GM12892 (cell line): ENCODE data around the gene NTSR1.

Experiments
- DNase-seq: peaks from one replicate; pipeline ENCODE4 v3.0.0; 2011; ENCODE audit not compliant: insufficient read length
- FAIRE-seq: peaks from 2 replicates; lab custom pipeline; 2011; peaks lifted over from hg19 to GRCh38; lab: Jason Lieb, UNC
- POLR2A ChIP-seq: IDR thresholded peaks from 2 replicates; pipeline ENCODE4 v1.6.1; 2011; ENCODE audit warnings: low read depth, low read length, control low read depth
- POLR2AphosphoS5 ChIP-seq: IDR thresholded peaks from 2 replicates; pipeline ENCODE4 v1.6.1; 2011; ENCODE audit warnings: low read depth, low read length, control low read depth
- TAF1 ChIP-seq: IDR thresholded peaks from 2 replicates; pipeline ENCODE4 v1.6.1; 2011; ENCODE audit warnings: low read depth, mild to moderate bottlenecking, control low read depth, low read length, borderline replicate concordance

Gene NTSR1

DNA sequence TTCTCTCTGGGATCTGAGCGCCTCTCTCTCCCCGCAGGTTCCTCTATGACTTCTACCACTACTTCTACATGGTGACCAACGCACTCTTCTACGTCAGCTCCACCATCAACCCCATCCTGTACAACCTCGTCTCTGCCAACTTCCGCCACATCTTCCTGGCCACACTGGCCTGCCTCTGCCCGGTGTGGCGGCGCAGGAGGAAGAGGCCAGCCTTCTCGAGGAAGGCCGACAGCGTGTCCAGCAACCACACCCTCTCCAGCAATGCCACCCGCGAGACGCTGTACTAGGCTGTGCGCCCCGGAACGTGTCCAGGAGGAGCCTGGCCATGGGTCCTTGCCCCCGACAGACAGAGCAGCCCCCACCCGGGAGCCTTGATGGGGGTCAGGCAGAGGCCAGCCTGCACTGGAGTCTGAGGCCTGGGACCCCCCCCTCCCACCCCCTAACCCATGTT lies 51.4 kb downstream of the NTSR1 start:
- DNase-seq, result no peak
- no peak for TF ChIP-seq POLR2AphosphoS5
- no peak for TF ChIP-seq TAF1
- TF ChIP-seq POLR2A, result no peak
- FAIRE-seq, result no peak

GRCh38 chr20:62760471-62760855 lies 51.8 kb downstream of the NTSR1 start:
- DNase-seq, result no peak
- no peak for FAIRE-seq
- TF ChIP-seq POLR2A (no peak), TAF1 (no peak), POLR2AphosphoS5 (no peak)

DNA sequence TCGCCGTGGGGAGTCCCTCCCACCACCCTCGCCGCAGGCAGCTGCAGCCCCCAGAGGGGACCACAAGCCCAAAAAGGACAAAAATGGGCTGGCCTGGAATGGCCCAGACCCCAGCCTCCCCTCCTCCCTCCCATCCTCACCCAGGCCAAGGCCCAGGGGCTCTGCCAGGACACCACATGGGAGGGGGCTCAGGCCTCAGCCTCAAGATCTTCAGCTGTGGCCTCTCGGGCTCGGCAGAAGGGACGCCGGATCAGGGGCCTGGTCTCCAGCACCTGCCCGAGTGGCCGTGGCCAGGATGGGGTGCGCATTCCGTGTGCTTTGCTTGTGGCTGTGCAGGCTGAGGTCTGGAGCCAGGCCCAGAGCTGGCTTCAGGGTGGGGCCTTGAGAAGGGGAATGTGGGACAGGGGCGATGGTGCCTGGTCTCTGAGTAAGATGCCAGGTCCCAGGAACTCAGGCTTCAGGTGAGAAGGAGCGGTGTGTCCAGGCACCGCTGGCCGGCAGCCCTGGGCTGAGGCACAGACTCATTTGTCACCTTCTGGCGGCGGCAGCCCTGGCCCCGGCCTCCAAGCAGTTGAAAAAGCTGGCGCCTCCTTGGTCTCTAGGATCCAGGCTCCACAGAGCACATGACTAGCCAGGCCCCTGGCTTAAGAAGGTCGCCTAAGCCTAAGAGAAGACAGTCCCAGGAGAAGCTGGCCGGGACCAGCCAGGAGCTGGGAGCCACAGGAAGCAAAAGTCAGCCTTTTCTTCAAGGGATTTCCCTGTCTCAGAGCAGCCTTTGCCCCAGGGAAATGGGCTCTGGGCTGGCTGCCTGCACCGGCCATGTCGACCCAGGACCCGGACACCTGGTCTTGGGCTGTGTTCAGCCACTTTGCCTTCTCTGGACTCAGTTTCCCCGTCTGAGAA lies 52.5 kb downstream of the NTSR1 start:
- no peak for TF ChIP-seq POLR2AphosphoS5
- TF ChIP-seq POLR2A, result no peak
- TF ChIP-seq TAF1, result no peak
- DNase-seq (no peak), FAIRE-seq (no peak)

DNA sequence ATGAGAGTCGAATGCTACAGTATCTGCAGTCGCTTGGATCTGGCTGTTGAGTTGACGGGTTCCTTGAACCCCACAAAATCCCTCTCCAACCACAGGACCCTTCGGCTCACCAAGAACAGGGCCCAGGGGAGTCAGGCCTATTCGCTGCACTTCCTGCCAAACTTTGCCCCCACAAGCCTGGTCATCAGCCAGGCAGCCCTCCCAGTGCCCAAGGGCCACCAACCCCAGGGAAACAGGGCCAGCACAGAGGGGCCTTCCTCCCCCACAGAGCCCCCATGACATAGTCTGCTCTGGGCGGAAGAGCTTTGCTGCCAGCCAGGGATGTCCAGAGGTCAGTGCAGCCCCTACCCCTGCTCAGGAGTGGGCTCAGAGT lies 53.1 kb downstream of the NTSR1 start:
- DNase-seq, result no peak
- TF ChIP-seq POLR2AphosphoS5 (no peak), POLR2A (no peak), TAF1 (no peak)
- no peak for FAIRE-seq

- FAIRE-seq (no peak), DNase-seq (no peak)
- TF ChIP-seq POLR2A, result no peak
- TF ChIP-seq POLR2AphosphoS5, result no peak
- TF ChIP-seq TAF1, result no peak
Observed at GRCh38 chr20:62762376-62762775, 53.7 kb downstream of the NTSR1 start.

- FAIRE-seq (no peak), DNase-seq (no peak)
- TF ChIP-seq POLR2AphosphoS5, result no peak
- no peak for TF ChIP-seq POLR2A
- TF ChIP-seq TAF1, result no peak
Observed at GRCh38 chr20:62762801-62763368, 54.2 kb downstream of the NTSR1 start.

- FAIRE-seq, result no peak
- no peak for TF ChIP-seq POLR2A
- no peak for TF ChIP-seq TAF1
- no peak for TF ChIP-seq POLR2AphosphoS5
- DNase-seq, result no peak
Observed at GRCh38 chr20:62763404-62763803, 54.8 kb downstream of the NTSR1 start.

DNA sequence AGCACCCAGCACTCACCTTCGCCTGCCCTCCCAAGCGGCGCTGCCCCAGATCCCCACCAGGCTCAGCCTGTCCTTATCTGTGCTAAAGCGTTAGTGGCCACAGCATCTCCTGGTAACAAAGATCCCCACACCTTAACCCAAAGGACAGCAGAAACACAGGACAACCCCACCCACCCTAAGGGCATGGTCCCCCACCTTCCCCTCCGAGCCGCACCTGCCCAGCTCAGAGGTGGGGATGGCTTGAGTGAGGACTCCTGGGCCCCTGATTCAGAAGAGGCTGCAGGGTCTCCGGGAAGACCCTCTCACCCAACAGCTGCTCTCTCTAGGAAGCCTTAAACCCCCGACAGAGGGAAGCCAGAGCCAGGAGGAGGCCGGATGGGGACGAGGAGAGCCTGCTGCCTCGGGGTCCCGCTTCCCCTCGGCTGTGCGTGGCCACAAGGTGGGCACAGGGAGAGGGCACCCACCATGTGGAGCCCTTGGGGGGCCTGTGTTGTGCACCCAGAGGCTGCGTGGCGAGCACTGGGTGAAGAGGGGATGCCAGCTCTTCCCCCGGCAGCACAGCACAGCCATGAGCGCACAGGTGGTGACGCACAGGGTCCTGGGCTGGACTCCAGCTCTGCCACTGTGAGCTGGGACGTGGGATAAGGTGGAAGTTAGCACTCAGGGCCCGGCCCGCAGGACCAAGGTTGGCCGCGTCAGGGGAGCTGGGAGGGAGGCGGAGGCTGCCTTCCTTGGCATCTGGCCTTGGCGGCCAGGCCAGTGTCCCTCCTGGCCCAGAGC lies 55.7 kb downstream of the NTSR1 start:
- TF ChIP-seq POLR2AphosphoS5 (no peak), TAF1 (no peak), POLR2A (no peak)
- FAIRE-seq (no peak), DNase-seq (no peak)

DNA sequence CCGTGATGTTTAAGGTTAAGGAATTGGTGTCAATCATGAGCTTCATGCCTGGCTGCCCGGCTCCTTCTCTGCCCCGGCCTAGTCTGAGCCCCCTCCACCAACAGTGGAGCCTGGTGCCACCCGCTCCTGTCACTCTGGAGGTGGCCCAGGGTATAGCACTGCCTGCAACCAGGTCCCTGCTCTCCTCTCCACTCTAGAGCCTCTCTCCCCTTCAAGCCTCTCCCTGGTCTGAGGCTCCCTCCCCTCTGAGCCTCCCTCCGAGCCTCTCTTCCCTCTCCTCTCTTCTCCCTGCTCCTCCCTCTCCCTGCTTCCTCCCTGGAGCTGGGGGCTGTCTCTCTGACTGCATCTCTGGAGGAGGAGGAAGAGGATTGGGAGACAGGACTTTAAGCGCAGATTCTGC lies 56.4 kb downstream of the NTSR1 start:
- FAIRE-seq, result no peak
- DNase-seq, result no peak

DNA sequence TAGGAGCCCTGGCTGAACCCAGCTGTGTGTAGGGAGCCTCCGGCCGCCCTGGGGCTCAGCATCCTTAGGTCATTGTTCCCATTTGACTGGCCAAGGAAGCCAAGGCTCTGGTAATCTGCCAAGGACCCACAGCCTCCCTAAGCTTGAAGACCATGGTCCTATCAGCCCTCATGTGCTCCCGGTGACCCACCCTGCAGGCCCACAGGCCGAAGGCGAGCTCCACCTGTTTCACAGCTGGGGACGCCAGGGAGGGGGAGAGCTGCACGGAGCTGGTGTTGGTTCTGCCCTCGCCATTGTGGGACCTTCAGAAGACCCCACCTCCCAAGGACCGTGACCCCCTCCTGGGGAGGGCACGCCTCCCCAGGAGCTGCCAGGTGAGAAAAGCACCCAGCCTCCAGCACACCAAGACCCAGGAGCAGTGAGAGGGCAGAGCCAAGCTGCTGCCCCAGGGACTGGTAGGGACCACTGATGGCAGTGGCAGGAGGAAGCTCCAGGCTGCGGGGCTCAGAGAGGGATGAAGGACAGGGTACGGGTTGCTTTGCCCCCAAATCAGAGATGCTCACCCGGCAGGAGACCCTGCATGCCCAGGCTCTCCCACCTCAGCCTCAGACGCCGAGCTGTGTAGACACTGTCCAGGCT lies 56.9 kb downstream of the NTSR1 start:
- TF ChIP-seq POLR2AphosphoS5, result no peak
- no peak for TF ChIP-seq POLR2A
- no peak for TF ChIP-seq TAF1
- no peak for DNase-seq
- FAIRE-seq, result no peak

More for the DNA sequence above, 56.4 kb downstream of the NTSR1 start:
- TF ChIP-seq TAF1 (no peak), POLR2A (no peak), POLR2AphosphoS5 (no peak)

- TF ChIP-seq POLR2A (no peak), TAF1 (no peak), POLR2AphosphoS5 (no peak)
Observed at GRCh38 chr20:62766071-62766450, 57.4 kb downstream of the NTSR1 start.

More at GRCh38 chr20:62766071-62766450, 57.4 kb downstream of the NTSR1 start:
- no peak for DNase-seq
- no peak for FAIRE-seq
